Stimulated activated CD4-positive, alpha-beta T cell treated with anti-CD3 and anti-CD28 coated beads, Interleukin-15, amount 100 ng/mL, for 48 hours (primary cell): ENCODE measurements around the gene DNAJB11.

Experiments used
- DNase-seq, 2 donors: peaks; one replicate each; pipeline ENCODE4 v3.0.0-alpha.2; 2020; ENCODE audit warnings: low read depth in 2 of 2

Gene DNAJB11

DNA sequence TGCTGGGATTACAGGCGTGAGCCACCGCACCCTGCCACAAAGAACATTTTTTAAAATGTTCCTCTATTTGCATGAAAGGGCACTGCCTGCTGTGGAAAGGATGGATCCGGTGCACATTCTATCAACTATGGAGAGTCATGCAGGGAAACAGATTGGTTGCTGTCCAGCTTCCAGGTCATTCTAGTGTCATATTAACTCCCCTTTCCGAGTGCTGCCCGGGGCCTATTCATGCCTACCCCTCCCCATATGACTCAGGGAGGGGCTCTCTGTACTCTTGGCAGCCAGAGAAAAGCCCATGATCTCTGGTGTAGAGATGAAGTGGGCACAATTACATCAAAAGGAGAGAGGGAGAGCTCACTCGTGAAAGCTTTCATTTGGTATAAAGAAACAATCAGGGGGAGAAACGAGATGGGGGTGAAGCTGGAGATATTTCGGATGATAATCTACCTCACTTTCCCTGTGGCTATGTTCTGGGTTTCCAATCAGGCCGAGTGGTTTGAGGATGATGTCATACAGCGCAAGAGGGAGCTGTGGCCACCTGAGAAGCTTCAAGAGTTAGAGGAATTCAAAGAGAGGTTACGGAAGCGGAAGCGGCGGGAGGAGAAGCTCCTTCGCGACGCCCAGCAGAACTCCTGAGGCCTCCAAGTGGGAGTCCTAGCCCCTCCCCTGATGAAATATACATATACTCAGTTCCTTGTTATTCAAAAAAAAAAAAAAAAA lies 26.2 kb downstream of the DNAJB11 start:
- no peak for DNase-seq

DNA sequence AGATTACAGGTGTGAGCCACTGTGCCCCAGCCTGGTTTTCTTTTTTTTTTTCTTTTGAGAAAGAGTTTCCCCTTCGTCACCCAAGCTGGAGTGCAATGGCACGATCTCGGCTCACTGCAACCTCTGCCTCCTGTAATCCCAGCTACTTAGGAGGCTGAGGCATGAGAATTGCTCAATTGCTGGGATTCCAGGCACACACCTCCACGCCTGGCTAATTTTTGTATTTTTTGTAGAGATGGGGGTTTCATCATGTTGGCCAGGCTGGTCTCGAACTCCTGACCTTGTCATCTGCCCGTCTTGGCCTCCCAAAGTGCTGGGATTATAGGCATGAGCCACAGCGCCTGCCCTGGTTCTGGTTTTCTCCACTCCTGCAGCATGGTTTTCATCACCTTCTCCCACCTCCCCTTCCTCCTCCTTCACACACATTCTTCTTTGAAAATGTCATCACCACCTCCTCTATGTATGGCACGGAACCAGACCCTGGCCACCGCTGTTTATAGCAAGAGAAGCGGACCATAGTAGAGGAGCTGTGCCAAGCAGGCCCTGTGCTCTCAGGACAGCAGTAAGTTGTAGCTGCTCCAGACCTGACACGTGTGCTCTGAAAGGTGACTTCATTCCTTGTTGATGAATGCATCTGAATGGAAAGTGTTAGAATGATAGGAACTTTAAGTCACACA lies 27.7 kb downstream of the DNAJB11 start:
- no peak for DNase-seq

DNA sequence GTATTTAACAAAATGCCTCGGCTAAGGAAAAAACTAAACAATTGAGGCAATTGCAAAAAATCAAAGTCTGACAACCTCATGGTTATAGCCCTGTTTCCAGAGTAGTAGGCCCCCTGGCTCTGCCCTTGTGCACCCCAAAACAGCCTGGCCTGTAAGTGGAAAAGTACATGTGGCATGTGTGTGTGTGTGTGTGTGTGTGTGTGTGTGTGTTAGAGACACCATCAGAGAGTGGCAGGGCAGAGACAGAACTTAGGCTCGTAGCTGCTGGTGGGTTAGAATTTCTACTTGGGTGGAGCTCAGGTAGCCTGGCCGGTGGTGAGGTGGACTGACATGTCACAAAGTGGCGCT lies 28.2 kb downstream of the DNAJB11 start:
- no peak for DNase-seq

DNA sequence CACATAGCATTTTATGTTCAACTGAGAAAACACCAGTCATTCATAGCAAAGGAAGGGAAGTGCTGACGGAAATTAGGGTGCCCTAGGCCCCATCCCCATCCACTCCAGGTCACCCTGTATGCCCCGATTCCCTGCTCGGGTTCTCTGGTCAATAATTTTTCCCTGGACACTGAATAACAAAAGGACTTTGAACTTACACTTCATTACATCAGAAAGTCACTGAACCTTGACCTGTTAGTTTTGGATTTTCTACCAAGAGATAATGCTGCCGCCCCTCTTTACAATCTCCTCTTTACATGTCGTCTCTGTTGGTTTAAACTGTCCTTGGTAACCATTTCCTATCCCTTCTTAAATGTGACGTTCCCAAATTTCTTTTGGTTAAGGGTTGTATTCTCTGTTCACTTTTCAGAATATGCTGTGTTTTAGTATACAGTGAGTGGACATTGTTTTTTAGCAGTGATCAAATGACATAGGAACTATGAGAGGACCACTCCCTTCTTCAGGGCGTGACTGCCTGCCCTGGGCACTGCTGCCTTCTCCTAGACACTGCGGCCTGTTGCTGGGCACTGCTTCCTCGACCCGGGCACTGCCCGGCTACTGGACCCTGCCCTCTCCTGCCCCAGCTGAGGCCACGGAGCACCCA lies 28.7 kb downstream of the DNAJB11 start:
- no peak for DNase-seq

DNA sequence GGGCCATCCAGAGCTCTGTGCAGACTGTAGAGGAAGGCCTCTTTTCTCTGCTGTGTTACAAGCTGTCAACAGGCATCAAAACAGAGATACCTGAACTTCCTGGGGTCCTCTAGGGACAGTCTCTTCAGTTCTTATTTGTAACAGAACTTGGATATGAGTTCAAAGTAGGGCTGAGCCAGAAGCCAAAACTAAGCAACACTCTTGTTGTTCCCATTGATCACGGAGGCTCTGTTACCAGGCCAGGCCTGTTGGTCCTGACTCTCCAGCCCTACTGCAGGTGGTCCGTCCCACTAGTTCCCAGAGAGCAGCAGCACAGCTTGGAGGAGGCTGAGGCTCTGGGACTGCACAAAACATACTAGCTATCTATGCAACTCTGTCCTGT lies 29.3 kb downstream of the DNAJB11 start:
- no peak for DNase-seq

DNA sequence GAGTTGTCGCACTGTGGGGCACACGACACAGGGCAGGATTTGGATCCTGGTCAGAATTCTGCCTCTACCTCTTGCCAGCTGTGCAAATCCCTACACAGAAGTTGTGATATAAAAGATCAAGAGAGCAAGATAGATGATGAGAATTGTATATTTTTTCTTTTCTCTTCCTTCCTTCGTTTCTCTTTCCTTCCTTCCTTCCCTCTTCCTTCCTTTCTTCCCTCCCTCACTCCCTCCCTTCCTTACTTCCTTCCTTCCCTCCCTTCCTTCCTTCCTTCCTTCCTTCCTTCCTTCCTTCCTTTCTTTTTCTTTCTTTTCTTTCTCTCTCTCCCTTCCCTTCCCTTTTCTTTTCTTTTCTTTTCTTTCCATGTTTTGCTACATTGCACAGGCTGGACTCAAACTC lies 30.4 kb downstream of the DNAJB11 start:
- no peak for DNase-seq

DNA sequence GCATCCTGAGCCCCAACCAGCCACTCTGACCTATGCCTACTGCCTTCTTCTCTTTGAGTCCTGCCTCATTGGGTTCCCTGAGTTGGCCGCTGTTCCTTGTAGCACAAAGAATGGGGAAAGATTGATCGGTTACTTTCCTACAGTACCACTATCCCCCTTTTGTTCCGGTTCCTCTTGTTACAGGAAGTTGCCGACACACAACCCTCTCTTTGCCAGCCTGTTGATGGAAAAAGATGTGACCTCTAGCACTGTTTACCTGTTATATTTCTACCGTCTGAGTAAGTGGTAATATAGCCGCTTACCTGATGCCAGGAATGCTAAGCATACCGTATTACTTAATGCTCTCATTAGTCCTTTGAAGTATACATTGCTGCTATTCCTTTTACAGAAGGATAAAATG lies 32.6 kb downstream of the DNAJB11 start:
- DNase-seq = no peak

DNA sequence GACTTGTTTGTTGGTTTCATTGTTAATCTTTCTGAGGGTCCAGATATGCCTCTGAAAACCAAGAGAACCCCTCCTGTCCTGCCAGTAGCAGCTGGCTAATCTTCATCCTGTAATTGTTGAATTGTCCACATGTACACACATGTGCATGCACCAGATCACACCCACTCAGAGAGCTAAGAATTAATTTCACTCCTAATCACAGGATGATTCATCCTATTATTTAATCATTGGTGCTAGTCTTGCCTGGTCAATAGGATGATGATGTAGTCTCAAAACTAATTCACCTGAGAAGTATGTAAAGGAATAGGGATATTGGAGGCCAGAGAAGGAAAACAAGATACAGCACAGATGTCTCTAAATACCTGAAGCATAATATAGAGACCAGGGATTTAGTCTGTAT lies 34.6 kb downstream of the DNAJB11 start:
- DNase-seq = no peak

DNA sequence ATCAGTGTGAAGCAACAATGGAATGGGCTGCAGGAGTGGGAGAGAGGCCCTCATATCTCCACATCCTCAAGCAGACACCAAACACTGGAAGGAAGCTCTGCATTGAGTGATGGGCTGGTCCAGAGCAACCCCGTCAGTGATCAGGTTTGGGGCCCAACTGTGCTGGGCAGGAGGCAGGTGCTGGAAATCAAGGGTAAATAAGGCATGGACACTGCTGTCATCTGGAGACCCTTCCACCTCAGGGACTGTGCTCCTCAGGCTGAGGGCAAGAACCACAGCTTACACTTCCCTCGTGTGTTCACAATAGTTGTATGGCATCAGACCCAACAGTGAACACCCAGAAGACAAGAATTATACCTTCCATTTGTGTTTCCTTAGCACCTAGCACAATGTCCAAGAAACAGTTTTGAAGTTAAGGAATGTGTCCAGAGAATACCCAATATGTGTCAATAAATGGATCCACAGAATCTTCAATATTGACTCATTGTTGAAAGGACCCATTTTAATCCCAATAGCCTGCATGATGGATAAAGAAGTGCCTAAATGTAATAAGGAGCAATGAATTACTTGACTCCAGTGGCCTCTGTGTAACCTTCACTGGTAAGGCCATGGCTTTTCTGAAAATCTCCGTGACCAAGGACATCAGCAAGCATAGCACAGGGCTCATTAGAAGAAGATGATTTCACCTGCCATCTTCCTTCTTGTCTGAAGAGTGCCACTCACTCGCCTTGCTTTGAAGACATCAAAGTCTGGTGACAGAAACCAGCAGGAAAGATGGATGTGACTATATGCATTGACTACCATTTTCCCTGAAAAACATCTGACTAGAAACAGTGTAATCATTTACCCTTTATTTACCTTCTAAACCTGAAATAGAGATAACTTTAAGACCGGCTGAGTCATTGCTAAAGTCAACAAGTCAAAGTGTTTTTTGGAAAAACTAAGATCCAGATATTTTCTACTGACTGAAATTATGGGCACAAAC lies 35.3 kb downstream of the DNAJB11 start:
- DNase-seq = no peak

DNA sequence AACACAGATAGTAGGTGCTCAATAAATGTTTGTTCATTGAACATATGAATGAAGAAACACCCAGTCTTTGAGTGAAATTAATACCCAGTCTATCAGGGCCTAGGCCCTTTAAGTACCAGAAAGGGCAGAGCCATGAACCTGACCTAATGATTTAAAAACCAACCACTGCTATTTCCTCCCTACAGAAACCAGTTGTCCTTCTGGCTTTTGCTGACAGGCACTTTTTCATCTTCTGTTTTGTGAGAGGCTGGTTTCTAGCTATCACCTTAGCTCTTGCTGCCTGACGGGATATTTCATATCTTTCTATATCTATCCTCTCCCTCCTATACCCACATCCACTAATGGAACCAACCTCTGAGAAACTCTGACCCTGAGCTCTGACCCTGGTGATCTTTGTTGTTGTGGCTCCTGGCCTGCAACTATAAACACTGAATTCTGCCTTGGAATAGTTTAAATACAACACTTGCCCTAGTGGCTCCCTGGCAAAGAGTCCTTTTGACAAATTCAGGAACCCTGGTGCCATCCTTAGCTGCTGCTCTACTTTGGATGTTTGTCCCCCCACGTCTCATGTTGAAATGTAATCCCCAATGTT lies 38.2 kb downstream of the DNAJB11 start:
- DNase-seq = no peak

DNA sequence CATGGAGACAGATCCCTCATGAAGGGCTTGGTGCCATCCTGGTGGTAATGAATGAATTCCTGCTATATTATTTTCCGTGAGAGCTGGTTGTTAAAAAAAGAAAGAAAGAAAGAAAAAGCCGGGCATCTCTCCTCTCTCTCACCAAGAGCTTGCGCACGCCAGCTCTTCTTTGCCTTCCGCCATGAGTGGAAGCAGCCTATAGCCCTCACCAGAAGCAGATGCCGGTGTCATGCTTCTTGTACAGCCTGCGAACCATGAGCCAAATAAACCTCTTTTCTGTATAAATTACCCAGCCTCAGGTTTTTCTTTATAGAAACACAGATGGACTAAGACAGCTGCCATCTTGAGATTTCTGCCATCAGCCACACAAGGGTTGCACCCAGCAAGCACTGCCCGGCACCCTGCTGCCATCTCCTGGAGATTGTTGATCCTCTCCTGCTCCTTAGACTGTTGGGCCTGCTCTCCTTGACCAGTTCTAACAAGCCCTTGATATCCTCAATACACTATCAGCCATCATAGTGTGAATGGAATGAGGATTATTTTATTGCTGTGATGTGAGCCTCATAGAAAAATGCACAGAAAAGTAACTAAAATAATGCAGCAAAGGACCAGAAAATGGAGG lies 38.8 kb downstream of the DNAJB11 start:
- DNase-seq = no peak

DNA sequence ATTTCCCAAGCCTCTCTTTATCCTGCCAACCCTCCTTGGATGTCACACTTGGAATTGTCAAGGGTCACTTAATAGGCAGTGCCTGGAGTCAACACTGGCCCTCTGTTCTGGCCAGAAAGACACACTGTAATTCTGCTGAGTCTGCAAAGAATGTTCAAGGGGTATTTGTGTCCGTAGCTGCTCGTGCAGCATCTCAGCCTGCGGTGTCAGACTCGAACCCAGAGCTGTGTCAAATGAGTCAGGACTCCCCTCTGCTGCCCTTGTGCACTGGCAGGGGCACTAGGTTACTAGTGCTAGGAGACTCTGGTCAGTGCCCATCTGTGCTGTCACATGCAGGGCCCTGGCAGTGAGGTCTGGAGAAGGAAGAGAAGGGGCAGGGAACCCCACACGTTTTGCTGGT lies 41.5 kb downstream of the DNAJB11 start:
- DNase-seq = no peak

DNA sequence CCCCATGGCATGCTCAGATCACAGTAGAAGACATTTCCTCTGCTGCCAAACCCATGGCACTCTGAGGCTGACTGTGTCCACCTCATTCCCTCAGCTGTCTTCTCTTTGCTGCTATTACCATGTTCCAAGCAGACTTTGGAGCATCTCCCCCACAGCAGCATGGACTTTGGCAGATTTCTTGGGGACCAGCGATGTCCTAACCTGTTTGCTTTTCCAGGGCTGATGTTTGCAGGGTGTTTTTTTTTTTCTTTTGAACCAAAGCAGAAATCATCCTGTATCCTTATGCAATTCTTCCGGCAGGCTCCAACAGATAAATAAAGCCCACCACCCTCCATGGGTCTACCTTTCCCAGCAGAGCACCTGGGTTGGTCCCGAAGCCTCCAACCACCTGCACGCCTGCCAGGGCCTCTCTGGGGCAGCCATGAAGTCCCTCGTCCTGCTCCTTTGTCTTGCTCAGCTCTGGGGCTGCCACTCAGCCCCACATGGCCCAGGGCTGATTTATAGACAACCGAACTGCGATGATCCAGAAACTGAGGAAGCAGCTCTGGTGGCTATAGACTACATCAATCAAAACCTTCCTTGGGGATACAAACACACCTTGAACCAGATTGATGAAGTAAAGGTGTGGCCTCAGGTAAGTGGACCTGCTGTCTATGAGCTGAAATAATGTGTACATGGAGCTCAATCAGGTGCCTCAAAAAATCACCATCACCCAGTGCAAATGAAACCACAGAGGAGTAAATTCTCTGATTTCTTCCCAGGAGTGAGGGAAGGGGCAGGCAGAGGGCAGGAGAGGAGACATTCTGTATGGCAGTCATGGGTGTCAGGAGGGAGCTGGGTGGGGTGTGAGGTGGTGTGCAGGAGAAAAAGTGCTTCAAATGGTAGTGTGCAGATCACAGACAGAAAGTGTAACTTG lies 42.5 kb downstream of the DNAJB11 start, which contains the start of gene AHSG:
Gene AHSG, plus strand, starts transcription at position 340 of the 916 bp plus-strand sequence. Its CDS starts 82 bp downstream, at position 422.
- no peak for DNase-seq

DNA sequence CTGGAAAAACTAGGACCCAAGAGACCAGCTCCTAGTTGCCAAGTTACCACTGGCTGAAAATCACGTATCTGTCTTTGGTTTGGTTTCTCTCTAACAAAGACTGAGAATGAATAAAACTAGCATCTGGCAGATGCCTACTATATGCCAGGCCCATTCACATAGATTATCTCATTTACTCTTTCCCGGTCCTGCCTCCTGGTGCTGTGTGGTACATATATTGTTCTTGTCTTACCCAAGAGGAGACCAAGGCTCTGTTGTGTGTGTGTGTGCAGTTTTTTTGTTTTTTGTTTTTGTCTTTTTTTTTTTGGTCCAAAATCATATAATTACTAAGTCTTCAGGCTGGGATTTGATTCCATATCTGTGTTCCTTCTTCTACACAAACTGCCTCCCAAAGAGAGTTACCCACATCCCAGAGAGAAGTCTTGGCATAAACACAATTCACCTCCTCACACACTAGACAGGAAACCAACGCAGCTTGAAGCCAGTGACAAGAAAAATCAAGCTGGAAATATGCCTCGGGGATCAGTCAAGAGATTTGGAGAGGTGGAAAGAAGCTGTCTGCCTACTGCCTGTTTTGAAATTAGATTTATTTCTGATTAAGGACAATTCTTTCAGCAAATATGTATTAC lies 43.2 kb downstream of the DNAJB11 start:
- DNase-seq = no peak

DNA sequence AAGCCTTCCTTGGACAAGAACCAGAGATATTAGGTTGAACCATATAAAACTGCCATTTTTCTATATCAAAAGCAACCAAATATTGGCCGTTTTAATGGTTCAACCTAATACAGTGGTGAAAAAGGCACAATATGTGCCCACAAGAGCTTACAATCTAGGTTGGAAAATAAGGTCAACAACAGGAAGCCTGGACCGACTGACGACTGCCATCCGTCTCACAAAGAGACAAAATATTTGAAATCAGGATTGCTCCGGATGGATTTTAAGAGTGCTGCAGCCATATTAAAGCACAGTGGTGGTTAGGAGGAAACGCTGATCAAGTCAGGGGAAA lies 43.7 kb downstream of the DNAJB11 start:
- DNase-seq = no peak

DNA sequence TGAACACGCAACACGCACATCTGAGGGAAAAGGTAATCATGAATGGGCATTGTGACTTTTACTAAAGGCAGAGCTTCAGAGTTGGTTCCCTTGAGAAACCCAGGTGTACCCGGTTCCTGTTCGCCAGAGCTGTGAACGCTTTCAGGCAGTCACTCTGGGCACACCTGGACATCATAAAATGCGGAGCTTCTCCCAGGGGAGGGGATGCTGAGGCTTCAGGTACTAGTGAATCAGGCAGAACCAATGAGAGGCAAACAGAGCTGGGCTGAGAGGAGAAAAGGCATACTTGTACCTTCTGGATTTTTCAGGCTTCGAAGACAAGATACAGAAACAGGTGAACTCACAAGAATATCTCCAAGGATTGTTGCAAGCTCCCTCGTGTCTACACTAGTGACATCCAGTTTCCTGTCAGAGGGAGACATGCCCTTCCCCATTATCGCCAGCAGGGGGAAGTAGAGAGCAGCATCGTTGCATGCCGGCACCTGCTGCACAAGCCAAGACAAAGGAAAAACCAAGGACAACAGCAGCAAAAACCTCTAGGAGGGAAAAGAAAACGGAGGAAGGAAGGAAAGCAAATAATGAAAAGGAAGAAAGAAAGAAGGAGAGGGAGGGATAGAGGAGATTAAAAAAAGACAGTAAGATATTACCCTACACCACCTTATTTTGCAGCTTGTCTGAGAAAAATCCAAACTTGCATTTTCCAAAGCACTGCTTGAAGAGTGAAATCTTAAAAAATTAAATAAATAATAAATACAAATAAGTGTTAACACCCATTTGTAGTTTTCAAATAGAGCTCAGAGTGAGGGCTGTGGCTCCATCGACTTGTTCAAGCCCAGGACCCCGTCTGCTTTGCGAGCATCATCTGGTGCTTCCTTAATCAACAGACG lies 44.3 kb downstream of the DNAJB11 start:
- peak; percentile 41 to 71 for DNase-seq

DNA sequence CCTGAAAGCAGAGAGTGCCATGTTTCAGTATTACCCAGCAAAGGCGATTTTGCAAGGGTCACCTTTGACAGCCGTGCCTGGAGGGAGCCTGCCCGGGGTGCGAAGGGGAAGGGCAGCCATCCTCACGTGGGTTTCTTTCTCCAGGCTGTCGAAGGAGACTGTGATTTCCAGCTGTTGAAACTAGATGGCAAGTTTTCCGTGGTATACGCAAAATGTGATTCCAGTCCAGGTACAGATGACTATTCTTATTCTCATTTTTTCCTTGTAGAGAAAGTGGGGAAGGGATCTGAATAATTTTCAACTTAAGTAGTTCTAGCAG lies 45.7 kb downstream of the DNAJB11 start:
- DNase-seq = no peak

DNA sequence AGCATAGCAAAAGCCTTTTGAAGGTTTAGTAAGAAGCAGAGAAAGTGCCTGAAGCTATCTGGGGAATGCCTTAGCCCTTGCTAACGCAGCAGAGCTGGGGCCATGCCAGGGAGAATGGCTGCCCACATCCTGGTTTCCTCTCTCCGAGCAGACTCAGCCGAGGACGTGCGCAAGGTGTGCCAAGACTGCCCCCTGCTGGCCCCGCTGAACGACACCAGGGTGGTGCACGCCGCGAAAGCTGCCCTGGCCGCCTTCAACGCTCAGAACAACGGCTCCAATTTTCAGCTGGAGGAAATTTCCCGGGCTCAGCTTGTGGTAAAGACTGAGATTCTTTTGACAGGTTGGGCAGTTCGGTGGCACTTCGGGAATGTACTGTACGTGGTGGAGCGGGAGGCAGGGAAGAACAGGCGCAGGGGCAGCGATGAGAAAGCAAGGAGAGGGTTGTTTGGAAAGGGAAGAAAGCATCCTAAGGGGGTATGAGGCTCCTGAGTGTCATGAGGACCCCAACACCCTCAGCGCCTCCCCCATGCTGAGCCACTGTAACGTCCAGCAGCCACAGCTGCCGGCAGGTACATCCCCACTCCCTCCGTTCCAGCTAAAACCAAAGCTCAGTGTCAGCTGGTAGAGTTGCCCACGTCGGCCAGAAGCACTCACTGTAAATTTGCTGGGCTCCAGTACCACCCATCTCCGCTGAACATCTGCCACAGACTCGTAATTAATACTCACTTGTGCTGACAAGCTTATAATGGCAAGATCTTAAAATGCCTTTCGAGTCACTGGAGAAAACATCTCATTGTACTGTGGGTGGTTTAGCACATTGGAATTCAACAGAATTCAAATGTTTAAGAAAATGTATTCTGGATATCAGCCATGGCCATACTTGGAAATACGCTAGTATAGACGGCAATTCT lies 46.8 kb downstream of the DNAJB11 start:
- DNase-seq = peak; percentile 79 to 84
